Keratinocyte (primary cell): Measurements from ENCODE around the gene TRIM67. TPM values are rescaled to one million over a fixed set of nuclear protein-coding genes. Genes with fewer than 3 reads are reported as not detected.

Experiments used
- DNase-seq: peaks from one replicate; pipeline ENCODE4 v3.0.0-alpha.2; 2011; ENCODE audit warnings: low read depth, missing footprints, low spot score
- FAIRE-seq: peaks from 2 replicates; lab custom pipeline; 2011; peaks lifted over from hg19 to GRCh38; lab: Jason Lieb, UNC
- H2AFZ ChIP-seq: 2 replicates; pipeline ENCODE4 v1.6.0; 2012; ENCODE audit warnings: low read length, control low read depth, inconsistent platforms; ENCODE audit not compliant: control insufficient read depth
- H3K27ac ChIP-seq: 2 replicates; pipeline ENCODE4 v1.5.1; 2011; ENCODE audit warnings: low read length; ENCODE audit not compliant: control insufficient read depth, insufficient read depth
- H3K27me3 ChIP-seq: 3 replicates; pipeline ENCODE4 v1.6.0; 2011; ENCODE audit warnings: low read length; ENCODE audit not compliant: control insufficient read depth, insufficient read depth; ENCODE audit errors: extremely low read depth
- H3K36me3 ChIP-seq, 2 experiments: 2 replicates in 1 of 2; 3 replicates in 1 of 2; pipeline ENCODE4 v1.5.1; 2011; ENCODE audit warnings: low read length in 2 of 2, mild to moderate bottlenecking in 1 of 2; ENCODE audit not compliant: control insufficient read depth in 2 of 2, insufficient read depth in 2 of 2; ENCODE audit errors: extremely low read depth in 1 of 2
- H3K4me1 ChIP-seq: 3 replicates; pipeline ENCODE4 v1.5.1; 2011; ENCODE audit warnings: low read length; ENCODE audit not compliant: control insufficient read depth, insufficient read depth; ENCODE audit errors: extremely low read depth
- H3K4me2 ChIP-seq: 3 replicates; pipeline ENCODE4 v1.6.0; 2011; ENCODE audit warnings: low read depth, low read length; ENCODE audit not compliant: control insufficient read depth, insufficient read depth; ENCODE audit errors: extremely low read depth
- H3K4me3 ChIP-seq, 3 experiments: fragments of 200-600 bp in 1 of 3; sonication (generic) in 1 of 3; 2 replicates in 2 of 3; 3 replicates in 1 of 3; pipeline ENCODE4 v1.5.1; 2011 to 2016; ENCODE audit warnings: low read length in 3 of 3, mild to moderate bottlenecking in 3 of 3, control low read depth in 2 of 3, inconsistent platforms in 1 of 3, low read depth in 1 of 3, mixed read lengths in 1 of 3, mixed run types in 1 of 3, moderate library complexity in 1 of 3; ENCODE audit not compliant: control insufficient read depth in 2 of 3, insufficient read depth in 2 of 3; ENCODE audit errors: extremely low read depth in 1 of 3
- H3K79me2 ChIP-seq: 2 replicates; pipeline ENCODE4 v1.6.0; 2012; ENCODE audit warnings: low read length; ENCODE audit not compliant: control insufficient read depth, insufficient read depth
- H3K9ac ChIP-seq: 3 replicates; pipeline ENCODE4 v1.6.0; 2011; ENCODE audit warnings: low read length; ENCODE audit not compliant: control insufficient read depth, insufficient read depth; ENCODE audit errors: extremely low read depth
- H3K9me1 ChIP-seq: 3 replicates; pipeline ENCODE4 v1.6.0; 2011; ENCODE audit warnings: low read length; ENCODE audit not compliant: control insufficient read depth, insufficient read depth; ENCODE audit errors: extremely low read depth
- H3K9me3 ChIP-seq: 2 replicates; pipeline ENCODE4 v1.5.1; 2012; ENCODE audit warnings: low read depth, low read length; ENCODE audit not compliant: control insufficient read depth
- H4K20me1 ChIP-seq: 3 replicates; pipeline ENCODE4 v1.6.0; 2011; ENCODE audit warnings: low read length; ENCODE audit not compliant: control insufficient read depth, insufficient read depth; ENCODE audit errors: extremely low read depth
- EZH2 ChIP-seq: IDR thresholded peaks from one replicate; pipeline ENCODE4 v1.6.1; 2012; ENCODE audit warnings: inconsistent platforms, mild to moderate bottlenecking, low read length, moderate library complexity
- dilution Hi-C: fragments of 300-500 bp; cut with MboI; formaldehyde crosslinking; loops from one replicate; pipeline ENCODE4 v1.7.0; 2020; ENCODE audit warnings: low sequenced_read_pairs; ENCODE audit not compliant: extremely low pct_ligation_motif_present
- polyA plus RNA-seq, 5 experiments: library from polyadenylated mRNA; depleted of rRNA in 3 of 5; stranded (reverse) in 3 of 5; stranded (forward) in 1 of 5; unstranded in 1 of 5; fragments of >200 nt; gene quantifications; 1 replicate in 1 of 5; 2 replicates in 3 of 5; 3 replicates in 1 of 5; pipeline versions ENCODE4 v1.2.1 to v1.2.3, GENCODE V29; 2011 to 2012; ENCODE audit warnings: missing spikeins in 2 of 5, low read depth in 1 of 5, low replicate concordance in 1 of 5
- TF ChIP-seq, protein P1 (sequence below), 3 experiments: IDR thresholded peaks in 1 of 3; conservative IDR thresholded peaks in 1 of 3; optimal IDR thresholded peaks in 1 of 3; 2 replicates in 2 of 3; 3 replicates in 1 of 3; pipeline versions ENCODE3 to v1.5.1; 2011; ENCODE audit warnings: low read length in 3 of 3, mild to moderate bottlenecking in 3 of 3, moderate library complexity in 2 of 3, control low read depth in 1 of 3, inconsistent platforms in 1 of 3; ENCODE audit not compliant: insufficient read depth in 2 of 3; ENCODE audit errors: extremely low read depth in 1 of 3

Gene TRIM67
- polyA plus RNA-seq, 1 donor (not counting 4 experiments of a cell fraction or from before 2014, with no cell fraction given): not detected

DNA sequence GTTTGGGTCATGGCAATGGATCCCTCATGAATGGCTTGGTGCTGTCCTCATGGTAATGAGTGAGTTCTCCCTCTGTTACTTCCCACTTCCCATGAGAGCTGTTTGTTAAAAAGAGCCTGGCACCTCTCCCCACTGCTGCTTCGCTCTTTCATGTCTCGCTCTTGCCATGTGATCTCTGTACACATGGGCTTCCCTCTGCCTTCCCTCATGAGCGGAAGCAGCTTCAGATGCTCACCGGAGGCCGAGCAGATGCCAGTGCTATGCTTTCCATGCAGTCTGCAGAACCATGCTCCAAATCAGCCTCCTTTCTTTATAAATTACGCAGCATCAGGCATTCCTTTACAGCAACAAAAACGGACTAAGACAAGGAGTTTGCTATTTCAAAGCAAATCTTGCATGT is 64.3 kb downstream of the TRIM67 start:
- dilution Hi-C loops: no loop called here
- H2AFZ ChIP-seq: no peak overlapping the region

DNA sequence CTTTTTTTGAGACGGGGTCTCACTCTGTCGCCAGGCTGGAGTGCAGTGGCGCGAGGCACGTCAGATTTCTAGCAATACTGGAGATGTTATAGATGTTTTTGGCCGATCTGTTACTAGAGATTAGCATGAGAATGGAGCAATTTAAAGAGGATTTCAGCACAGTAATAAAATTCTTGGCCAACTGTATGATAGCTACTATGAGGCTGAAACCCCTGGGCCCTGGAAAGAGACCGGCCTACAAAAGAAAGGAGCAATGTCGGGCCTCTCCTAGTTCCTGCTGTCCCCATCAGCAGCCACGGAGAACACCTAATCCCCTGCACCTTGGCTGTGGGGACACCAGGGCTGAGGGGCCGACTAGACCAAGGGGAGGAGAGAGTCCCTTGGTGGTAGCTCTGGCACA is 69.7 kb downstream of the TRIM67 start:
- dilution Hi-C loops: no loop called here
- Histone ChIP-seq H3K9me3 (no peaks in the 10 kb centered on the region), H3K9me1 (no peaks in the 10 kb centered on the region), H3K79me2 (peaks cover 25% of the 10 kb centered on the region), H3K36me3 (peaks cover 15 to 22% of the 10 kb centered on the region in 2 experiments), H3K27ac (no peak overlapping the region), H3K27me3 (no peaks in the 10 kb centered on the region), H4K20me1 (no peaks in the 10 kb centered on the region), H3K4me1 (no peaks in the 10 kb centered on the region), H3K9ac (no peak overlapping the region), H2AFZ (no peak overlapping the region), H3K4me2 (no peak overlapping the region), H3K4me3 (no peak overlapping the region)
- DNase-seq: no peak
- FAIRE-seq: no peak
- no peak for TF ChIP-seq EZH2
- TF ChIP-seq, protein P1, sequence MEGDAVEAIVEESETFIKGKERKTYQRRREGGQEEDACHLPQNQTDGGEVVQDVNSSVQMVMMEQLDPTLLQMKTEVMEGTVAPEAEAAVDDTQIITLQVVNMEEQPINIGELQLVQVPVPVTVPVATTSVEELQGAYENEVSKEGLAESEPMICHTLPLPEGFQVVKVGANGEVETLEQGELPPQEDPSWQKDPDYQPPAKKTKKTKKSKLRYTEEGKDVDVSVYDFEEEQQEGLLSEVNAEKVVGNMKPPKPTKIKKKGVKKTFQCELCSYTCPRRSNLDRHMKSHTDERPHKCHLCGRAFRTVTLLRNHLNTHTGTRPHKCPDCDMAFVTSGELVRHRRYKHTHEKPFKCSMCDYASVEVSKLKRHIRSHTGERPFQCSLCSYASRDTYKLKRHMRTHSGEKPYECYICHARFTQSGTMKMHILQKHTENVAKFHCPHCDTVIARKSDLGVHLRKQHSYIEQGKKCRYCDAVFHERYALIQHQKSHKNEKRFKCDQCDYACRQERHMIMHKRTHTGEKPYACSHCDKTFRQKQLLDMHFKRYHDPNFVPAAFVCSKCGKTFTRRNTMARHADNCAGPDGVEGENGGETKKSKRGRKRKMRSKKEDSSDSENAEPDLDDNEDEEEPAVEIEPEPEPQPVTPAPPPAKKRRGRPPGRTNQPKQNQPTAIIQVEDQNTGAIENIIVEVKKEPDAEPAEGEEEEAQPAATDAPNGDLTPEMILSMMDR (optimal IDR thresholded peaks at IDR 0.05 in 1 of 3, IDR thresholded peaks at IDR 0.05 in 1 of 3, conservative IDR thresholded peaks at IDR 0.05 in 1 of 3; ENCODE audit: extremely low read depth in 1 of 3, insufficient read depth in 2 of 3, low read length in 3 of 3): no peak

More for the DNA sequence above, 64.3 kb downstream of the TRIM67 start:
- FAIRE-seq (no peak), DNase-seq (no peak)
- no peaks in the 10 kb centered on the region for H4K20me1 ChIP-seq
- TF ChIP-seq EZH2: no peak
- TF ChIP-seq, protein P1 (optimal IDR thresholded peaks at IDR 0.05 in 1 of 3, IDR thresholded peaks at IDR 0.05 in 1 of 3, conservative IDR thresholded peaks at IDR 0.05 in 1 of 3; ENCODE audit: extremely low read depth in 1 of 3, insufficient read depth in 2 of 3, low read length in 3 of 3): no peak
- H3K27me3 ChIP-seq: no peaks in the 10 kb centered on the region
- H3K36me3 ChIP-seq: peaks cover 20 to 27% of the 10 kb centered on the region in 2 experiments
- H3K4me3 ChIP-seq: no peak overlapping the region
- H3K9me1 ChIP-seq: no peaks in the 10 kb centered on the region
- no peaks in the 10 kb centered on the region for H3K4me1 ChIP-seq
- no peak overlapping the region for H3K27ac ChIP-seq
- no peak overlapping the region for H3K9ac ChIP-seq
- H3K4me2 ChIP-seq: no peak overlapping the region
- H3K79me2 ChIP-seq: peaks cover 8% of the 10 kb centered on the region
- no peaks in the 10 kb centered on the region for H3K9me3 ChIP-seq
